Measurements from ENCODE around the gene GMEB1.

The GMEB1 gene

DNA sequence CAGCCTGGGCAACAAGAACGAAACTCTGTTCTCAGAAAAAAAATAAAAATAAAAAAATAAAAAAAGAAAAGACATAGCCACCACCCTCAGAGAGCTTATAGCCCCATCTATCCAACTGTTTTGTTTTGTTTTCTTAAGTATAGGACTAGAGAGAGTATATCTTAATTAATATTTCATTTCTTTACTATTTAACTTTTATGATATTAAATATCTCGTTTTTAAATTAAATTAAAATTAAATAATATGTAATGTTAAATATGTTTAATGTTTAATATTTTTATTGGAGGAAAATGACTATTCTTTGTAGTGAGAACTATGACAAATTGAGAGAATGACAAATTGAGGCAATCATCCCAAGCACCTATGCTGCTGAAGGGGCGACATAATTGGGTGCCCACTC is 35.0 kb downstream of the GMEB1 start:
- H3K4me3 ChIP-seq (replicated peaks; ENCODE audit: insufficient read depth, low read length): no peak overlapping the region
- no peak overlapping the region for H3K27ac ChIP-seq (replicated peaks)
- no peak for DNase-seq (ENCODE audit: low read depth in 1 of 2, low spot score in 1 of 2)
- no peaks in the 10 kb centered on the region for H3K27me3 ChIP-seq (ENCODE audit: insufficient read depth, poor library complexity, severe bottlenecking)
- no peak for TF ChIP-seq GABPA (IDR thresholded peaks at IDR 0.05; ENCODE audit: low read depth)
- TF ChIP-seq, protein P1, sequence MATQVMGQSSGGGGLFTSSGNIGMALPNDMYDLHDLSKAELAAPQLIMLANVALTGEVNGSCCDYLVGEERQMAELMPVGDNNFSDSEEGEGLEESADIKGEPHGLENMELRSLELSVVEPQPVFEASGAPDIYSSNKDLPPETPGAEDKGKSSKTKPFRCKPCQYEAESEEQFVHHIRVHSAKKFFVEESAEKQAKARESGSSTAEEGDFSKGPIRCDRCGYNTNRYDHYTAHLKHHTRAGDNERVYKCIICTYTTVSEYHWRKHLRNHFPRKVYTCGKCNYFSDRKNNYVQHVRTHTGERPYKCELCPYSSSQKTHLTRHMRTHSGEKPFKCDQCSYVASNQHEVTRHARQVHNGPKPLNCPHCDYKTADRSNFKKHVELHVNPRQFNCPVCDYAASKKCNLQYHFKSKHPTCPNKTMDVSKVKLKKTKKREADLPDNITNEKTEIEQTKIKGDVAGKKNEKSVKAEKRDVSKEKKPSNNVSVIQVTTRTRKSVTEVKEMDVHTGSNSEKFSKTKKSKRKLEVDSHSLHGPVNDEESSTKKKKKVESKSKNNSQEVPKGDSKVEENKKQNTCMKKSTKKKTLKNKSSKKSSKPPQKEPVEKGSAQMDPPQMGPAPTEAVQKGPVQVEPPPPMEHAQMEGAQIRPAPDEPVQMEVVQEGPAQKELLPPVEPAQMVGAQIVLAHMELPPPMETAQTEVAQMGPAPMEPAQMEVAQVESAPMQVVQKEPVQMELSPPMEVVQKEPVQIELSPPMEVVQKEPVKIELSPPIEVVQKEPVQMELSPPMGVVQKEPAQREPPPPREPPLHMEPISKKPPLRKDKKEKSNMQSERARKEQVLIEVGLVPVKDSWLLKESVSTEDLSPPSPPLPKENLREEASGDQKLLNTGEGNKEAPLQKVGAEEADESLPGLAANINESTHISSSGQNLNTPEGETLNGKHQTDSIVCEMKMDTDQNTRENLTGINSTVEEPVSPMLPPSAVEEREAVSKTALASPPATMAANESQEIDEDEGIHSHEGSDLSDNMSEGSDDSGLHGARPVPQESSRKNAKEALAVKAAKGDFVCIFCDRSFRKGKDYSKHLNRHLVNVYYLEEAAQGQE (IDR thresholded peaks at IDR 0.05; ENCODE audit: insufficient replicate concordance, low read depth): no peak

DNA sequence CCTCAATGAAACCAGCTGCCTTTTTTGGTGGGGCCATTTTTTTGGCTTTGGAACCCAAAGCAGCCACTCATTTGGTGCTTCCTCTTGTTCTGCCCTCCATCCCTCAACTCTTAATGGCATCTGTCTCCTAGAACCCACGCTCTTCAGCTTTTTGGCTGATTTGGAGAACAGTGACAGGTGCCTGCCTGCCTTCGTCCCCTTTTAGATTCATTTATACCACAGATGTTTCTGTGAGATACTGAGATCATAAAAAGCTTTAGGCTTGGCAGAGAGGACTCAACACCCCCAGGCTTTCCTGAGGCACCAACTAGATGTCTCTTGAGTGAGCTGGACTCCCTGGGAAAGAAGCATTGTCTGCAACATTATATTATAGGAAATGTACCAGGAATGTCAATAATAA is 47.8 kb downstream of the GMEB1 start:
- no peak for DNase-seq (ENCODE audit: low read depth in 1 of 2, low spot score in 1 of 2)
- TF ChIP-seq GABPA (IDR thresholded peaks at IDR 0.05; ENCODE audit: low read depth): no peak
- no peak for TF ChIP-seq SPI1 (IDR thresholded peaks at IDR 0.05; ENCODE audit: borderline replicate concordance, low read depth)
- TF ChIP-seq, protein P2, sequence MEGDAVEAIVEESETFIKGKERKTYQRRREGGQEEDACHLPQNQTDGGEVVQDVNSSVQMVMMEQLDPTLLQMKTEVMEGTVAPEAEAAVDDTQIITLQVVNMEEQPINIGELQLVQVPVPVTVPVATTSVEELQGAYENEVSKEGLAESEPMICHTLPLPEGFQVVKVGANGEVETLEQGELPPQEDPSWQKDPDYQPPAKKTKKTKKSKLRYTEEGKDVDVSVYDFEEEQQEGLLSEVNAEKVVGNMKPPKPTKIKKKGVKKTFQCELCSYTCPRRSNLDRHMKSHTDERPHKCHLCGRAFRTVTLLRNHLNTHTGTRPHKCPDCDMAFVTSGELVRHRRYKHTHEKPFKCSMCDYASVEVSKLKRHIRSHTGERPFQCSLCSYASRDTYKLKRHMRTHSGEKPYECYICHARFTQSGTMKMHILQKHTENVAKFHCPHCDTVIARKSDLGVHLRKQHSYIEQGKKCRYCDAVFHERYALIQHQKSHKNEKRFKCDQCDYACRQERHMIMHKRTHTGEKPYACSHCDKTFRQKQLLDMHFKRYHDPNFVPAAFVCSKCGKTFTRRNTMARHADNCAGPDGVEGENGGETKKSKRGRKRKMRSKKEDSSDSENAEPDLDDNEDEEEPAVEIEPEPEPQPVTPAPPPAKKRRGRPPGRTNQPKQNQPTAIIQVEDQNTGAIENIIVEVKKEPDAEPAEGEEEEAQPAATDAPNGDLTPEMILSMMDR (IDR thresholded peaks at IDR 0.05; ENCODE audit: insufficient read depth, low read length): no peak
- TF ChIP-seq, protein P1 (IDR thresholded peaks at IDR 0.05; ENCODE audit: insufficient replicate concordance, low read depth): no peak
- no peak for TF ChIP-seq POLR2AphosphoS5 (IDR thresholded peaks at IDR 0.05; ENCODE audit: low read depth)
- Histone ChIP-seq H3K27me3 (ENCODE audit: insufficient read depth, poor library complexity, severe bottlenecking) (no peaks in the 10 kb centered on the region), H3K27ac (replicated peaks) (no peak overlapping the region), H3K4me3 (replicated peaks; ENCODE audit: insufficient read depth, low read length) (no peak overlapping the region)

DNA sequence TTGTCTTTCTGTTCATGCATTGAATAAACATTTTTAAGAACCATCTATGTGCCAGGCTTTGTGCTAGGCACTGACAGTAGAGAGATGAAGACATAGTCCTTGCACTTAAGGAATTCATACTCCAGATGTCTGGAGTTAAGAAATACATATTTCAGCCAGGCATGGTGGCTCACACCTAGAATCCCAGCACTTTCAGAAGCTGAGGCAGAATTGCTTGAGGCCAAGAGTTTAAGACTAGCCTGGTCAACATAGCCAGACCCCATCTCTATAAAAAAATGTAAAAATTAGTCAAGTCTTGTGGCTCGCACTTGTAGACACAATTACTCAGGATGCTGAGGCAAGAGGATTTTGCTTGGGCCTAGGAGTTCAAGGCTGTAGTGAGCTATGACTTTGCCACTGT is 49.6 kb downstream of the GMEB1 start:
- TF ChIP-seq POLR2AphosphoS5 (IDR thresholded peaks at IDR 0.05; ENCODE audit: low read depth): no peak
- TF ChIP-seq GABPA (IDR thresholded peaks at IDR 0.05; ENCODE audit: low read depth): no peak
- TF ChIP-seq, protein P1 (IDR thresholded peaks at IDR 0.05; ENCODE audit: insufficient replicate concordance, low read depth): no peak
- TF ChIP-seq SPI1 (IDR thresholded peaks at IDR 0.05; ENCODE audit: borderline replicate concordance, low read depth): no peak
- Histone ChIP-seq H3K27ac (replicated peaks) (no peak overlapping the region), H3K27me3 (ENCODE audit: insufficient read depth, poor library complexity, severe bottlenecking) (no peaks in the 10 kb centered on the region), H3K4me3 (replicated peaks; ENCODE audit: insufficient read depth, low read length) (no peak overlapping the region)
- DNase-seq (ENCODE audit: low read depth in 1 of 2, low spot score in 1 of 2): no peak

DNA sequence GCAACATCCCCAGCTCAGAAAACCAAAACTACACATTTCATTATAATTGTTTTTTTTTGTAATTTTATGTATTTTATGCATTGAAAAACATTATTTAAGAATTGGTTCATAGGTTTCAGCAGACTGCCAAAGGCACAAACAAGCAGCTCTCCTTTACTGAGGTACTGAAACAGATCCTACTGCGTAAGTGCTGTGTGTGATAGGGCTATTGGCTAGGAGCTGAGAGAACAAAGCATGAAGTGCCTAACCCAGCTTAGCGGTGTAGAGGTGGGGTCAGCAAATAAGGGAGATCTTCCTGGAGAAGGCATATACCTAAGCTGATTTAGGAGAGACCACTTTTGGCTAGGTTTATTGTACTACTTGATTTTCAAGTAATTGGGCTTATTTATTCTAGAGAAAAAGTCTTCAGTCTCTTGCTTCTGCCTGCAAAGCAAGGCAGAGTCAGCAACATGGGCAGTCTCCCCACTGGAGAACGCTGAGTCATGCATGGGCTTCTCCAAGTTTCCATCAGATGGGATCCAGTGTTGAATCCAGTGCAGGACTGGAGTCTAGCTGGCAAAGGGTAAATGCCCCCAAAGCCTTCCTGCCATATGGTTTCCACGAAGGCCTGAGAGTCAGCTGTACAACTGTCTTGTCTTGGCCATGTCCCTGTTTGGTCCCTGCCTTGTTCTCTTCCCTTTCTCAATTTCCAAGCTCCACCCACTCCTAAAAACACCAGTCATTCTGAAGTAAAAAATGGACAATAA is 50.2 kb downstream of the GMEB1 start:
- no peak overlapping the region for H3K4me3 ChIP-seq (replicated peaks; ENCODE audit: insufficient read depth, low read length)
- no peak for DNase-seq (ENCODE audit: low read depth in 1 of 2, low spot score in 1 of 2)
- H3K27ac ChIP-seq (replicated peaks): no peak overlapping the region
- H3K27me3 ChIP-seq (ENCODE audit: insufficient read depth, poor library complexity, severe bottlenecking): no peaks in the 10 kb centered on the region
- no peak for TF ChIP-seq SPI1 (IDR thresholded peaks at IDR 0.05; ENCODE audit: borderline replicate concordance, low read depth)

All from HL-60 (cell line).